Measurements from ENCODE around the gene DEPDC5. TPM values are rescaled to one million over a fixed set of nuclear protein-coding genes. Genes with fewer than 3 reads are reported as not detected.

Gene DEPDC5
- total and polyA plus RNA-seq, 9 of the 15 experiments (the other 6 are each of a cell fraction or from before 2014, with no cell fraction given) = 2.3 to 12.3 (median 10.7) TPM

- no peak for TF ChIP-seq SMAD3 (CRISPR knock-in tag; conservative IDR thresholded peaks at IDR 0.05)
- TF ChIP-seq PATZ1 (CRISPR knock-in tag; IDR thresholded peaks at IDR 0.05; ENCODE audit: borderline replicate concordance) = no peak
- no peak for TF ChIP-seq PBX2 (CRISPR knock-in tag; IDR thresholded peaks at IDR 0.05; ENCODE audit: low read depth)
- 0 out of 2 replicates have a peak, but pooled peaks have one; percentile 26 for TF ChIP-seq PBX2 (tag; conservative IDR thresholded peaks at IDR 0.05; ENCODE audit: low read depth)
- no peak for TF ChIP-seq NFIX (CRISPR knock-in tag; IDR thresholded peaks at IDR 0.05; ENCODE audit: low read depth)
- TF ChIP-seq VEZF1 (CRISPR knock-in tag; IDR thresholded peaks at IDR 0.05) = peak; percentile 34; the same call in 1 of the 2 replicates
- TF ChIP-seq YY1 (IDR thresholded peaks at IDR 0.05; ENCODE audit: borderline replicate concordance in 1 of 3, control insufficient read depth in 1 of 3, extremely low read depth in 1 of 3, insufficient read depth in 3 of 3, insufficient read length in 1 of 3, insufficient replicate concordance in 2 of 3, low read depth in 1 of 3, low read length in 2 of 3) = peak in 1 of 3 experiments; percentile 56
- no peak for TF ChIP-seq TFAM (CRISPR knock-in tag; conservative IDR thresholded peaks at IDR 0.05)
- TF ChIP-seq ZBTB7A (IDR thresholded peaks at IDR 0.05; ENCODE audit: borderline replicate concordance, control insufficient read depth, low read depth, low read length) = no peak
- TF ChIP-seq STAG1 (CRISPR knock-in tag; IDR thresholded peaks at IDR 0.05; ENCODE audit: borderline replicate concordance) = no peak
- no peak for TF ChIP-seq CAMTA2 (CRISPR knock-in tag; conservative IDR thresholded peaks at IDR 0.05)
- TF ChIP-seq MCM5 (IDR thresholded peaks at IDR 0.05; ENCODE audit: low read depth) = no peak
- no peak for TF ChIP-seq ASH1L (IDR thresholded peaks at IDR 0.05; ENCODE audit: borderline replicate concordance, low read depth, partially characterized antibody)
- TF ChIP-seq NR1H2 (CRISPR knock-in tag; IDR thresholded peaks at IDR 0.05) = no peak
- TF ChIP-seq SIN3A (IDR thresholded peaks at IDR 0.05; ENCODE audit: borderline replicate concordance in 2 of 2, control insufficient read depth in 1 of 2, low read depth in 2 of 2, low read length in 2 of 2) = no peak
- TF ChIP-seq EGR1 (conservative IDR thresholded peaks at IDR 0.05) = peak; percentile 80
- no peak for TF ChIP-seq LCOR (CRISPR knock-in tag; IDR thresholded peaks at IDR 0.05)
- no peak for TF ChIP-seq SMAD2 (IDR thresholded peaks at IDR 0.05; ENCODE audit: low read depth, low read length)
- no peak for TF ChIP-seq ZNF511 (CRISPR knock-in tag; IDR thresholded peaks at IDR 0.05)
- TF ChIP-seq CBFA2T3 (IDR thresholded peaks at IDR 0.05) = no peak
- peak; percentile 91; the same call in 1 of the 2 replicates for TF ChIP-seq PHF21A (IDR thresholded peaks at IDR 0.05; ENCODE audit: borderline replicate concordance, low read depth)
Measured at GRCh38 chr22:31935961-31936635, 182.3 kb downstream of the DEPDC5 start (continued).

All from K562 (cell line).